CD4-positive, alpha-beta T cell (primary cell): ENCODE measurements around the gene MNX1. TPM values are rescaled to one million over a fixed set of nuclear protein-coding genes. Genes with fewer than 3 reads are reported as not detected.

ENCODE experiments used
- ATAC-seq: fragments of 200-7000 bp; cut with Tn5 transposase; one replicate; pipeline ENCODE4 v1.10.0; 2022; ENCODE audit warnings: mild to moderate bottlenecking; ENCODE audit not compliant: poor library complexity
- CTCF ChIA-PET: fragments of 350-600 bp; sonication (Branson Sonifier 250); formaldehyde crosslinking; loops from one replicate; lab custom pipeline; 2021; ENCODE audit warnings: antibody characterized with exemption, inconsistent platforms; lab: Charles Lee
- POLR2A ChIA-PET: fragments of 350-600 bp; sonication (Branson Sonifier 250); formaldehyde crosslinking; loops from one replicate; lab custom pipeline; 2021; ENCODE audit warnings: antibody characterized with exemption, inconsistent platforms; lab: Charles Lee
- DNase-seq, 14 experiments: peaks; one replicate each; pipeline ENCODE4 v3.0.0-alpha.2; 2013 to 2020; ENCODE audit warnings: mixed read lengths in 2 of 14
- H3K27ac ChIP-seq, 2 donors: one replicate each; pipeline versions ENCODE4 v1.5.1 to v1.7.0; 2013; ENCODE audit warnings: low read length in 2 of 2, low read depth in 1 of 2, mild to moderate bottlenecking in 1 of 2
- H3K27me3 ChIP-seq, 2 experiments: 1 replicate in 1 of 2; 2 replicates in 1 of 2; pipeline versions ENCODE4 v1.6.1 to v1.7.0; 2013; ENCODE audit warnings: low read length in 2 of 2, control low read depth in 1 of 2, mild to moderate bottlenecking in 1 of 2, moderate library complexity in 1 of 2; ENCODE audit not compliant: insufficient read depth in 2 of 2, control insufficient read depth in 1 of 2
- H3K36me3 ChIP-seq: one replicate; pipeline ENCODE4 v1.6.1; 2013; ENCODE audit warnings: low read length, control low read depth; ENCODE audit not compliant: insufficient read depth
- H3K4me1 ChIP-seq: one replicate; pipeline ENCODE4 v1.6.1; 2013; ENCODE audit warnings: low read length, control low read depth; ENCODE audit not compliant: insufficient read depth
- H3K4me3 ChIP-seq: one replicate; pipeline ENCODE4 v1.5.1; 2013; ENCODE audit warnings: mild to moderate bottlenecking, low read length, moderate library complexity
- H3K9me3 ChIP-seq, 2 experiments: 1 replicate in 1 of 2; 2 replicates in 1 of 2; pipeline versions ENCODE4 v1.6.1 to v1.7.0; 2013; ENCODE audit warnings: low read length in 2 of 2, mild to moderate bottlenecking in 2 of 2, control low read depth in 1 of 2, moderate library complexity in 1 of 2; ENCODE audit not compliant: control insufficient read depth in 1 of 2, insufficient read depth in 1 of 2
- H3K27ac Mint-ChIP-seq: one replicate; pipeline ENCODE4 v1.8.0; 2020; ENCODE audit warnings: mixed read lengths
- H3K27me3 Mint-ChIP-seq: one replicate; pipeline ENCODE4 v1.8.0; 2021; ENCODE audit warnings: mixed read lengths
- H3K36me3 Mint-ChIP-seq: one replicate; pipeline ENCODE4 v1.8.0; 2021; ENCODE audit warnings: low read depth, mixed read lengths
- H3K4me1 Mint-ChIP-seq: one replicate; pipeline ENCODE4 v1.8.0; 2021; ENCODE audit warnings: low read depth, mixed read lengths
- H3K4me3 Mint-ChIP-seq: one replicate; pipeline ENCODE4 v1.8.0; 2020; ENCODE audit warnings: mild to moderate bottlenecking, mixed read lengths
- H3K9me3 Mint-ChIP-seq: one replicate; pipeline ENCODE4 v1.8.0; 2020; ENCODE audit warnings: mixed read lengths
- CTCF ChIP-seq: fragments of 200-600 bp; IDR thresholded peaks from one replicate; pipeline ENCODE4 v1.8.0; 2022; ENCODE audit warnings: antibody characterized with exemption, mild to moderate bottlenecking
- intact Hi-C, 2 experiments: fragments of 100-400 bp; cut with DNase I in 1 of 2; cut with micrococcal nuclease in 1 of 2; formaldehyde crosslinking; loops; one replicate each; pipeline versions ENCODE4 v1.15.1 to v1.9.0; 2023 to 2025; cut with DNase I, micrococcal nuclease
- total RNA-seq, 174 experiments: library from RNA in 2 of 174; stranded (reverse) in 2 of 174; gene quantifications; one replicate each; pipeline ENCODE4 v1.2.3 and lab custom pipeline; 2021 to 2026

Gene MNX1
- total RNA-seq, 2 experiments from 2014 or later, result 0.14 TPM; not detected in 1

GRCh38 chr7:156963472-156963871 lies 47.0 kb downstream of the MNX1 start:
- peaks cover 97% of the 10 kb centered on the region for H3K36me3 Mint-ChIP-seq
- Histone ChIP-seq H3K4me3 (no peak overlapping the region), H3K27ac (no peak overlapping the region), H3K27me3 (no peaks in the 10 kb centered on the region), H3K4me1 (no peaks in the 10 kb centered on the region), H3K9me3 (no peaks in the 10 kb centered on the region), H3K36me3 (peaks cover 90% of the 10 kb centered on the region)
- CTCF ChIA-PET, result no interaction called here
- TF ChIP-seq CTCF, result no peak
- H3K27me3 Mint-ChIP-seq, result no peaks in the 10 kb centered on the region
- ATAC-seq, result no peak
- DNase-seq, result no peak
- intact Hi-C loops, result no loop called here
- POLR2A ChIA-PET, result no interaction called here
- H3K9me3 Mint-ChIP-seq, result no peaks in the 10 kb centered on the region
- H3K4me1 Mint-ChIP-seq, result no peaks in the 10 kb centered on the region
- no peak overlapping the region for H3K4me3 Mint-ChIP-seq
- H3K27ac Mint-ChIP-seq, result no peak overlapping the region

DNA sequence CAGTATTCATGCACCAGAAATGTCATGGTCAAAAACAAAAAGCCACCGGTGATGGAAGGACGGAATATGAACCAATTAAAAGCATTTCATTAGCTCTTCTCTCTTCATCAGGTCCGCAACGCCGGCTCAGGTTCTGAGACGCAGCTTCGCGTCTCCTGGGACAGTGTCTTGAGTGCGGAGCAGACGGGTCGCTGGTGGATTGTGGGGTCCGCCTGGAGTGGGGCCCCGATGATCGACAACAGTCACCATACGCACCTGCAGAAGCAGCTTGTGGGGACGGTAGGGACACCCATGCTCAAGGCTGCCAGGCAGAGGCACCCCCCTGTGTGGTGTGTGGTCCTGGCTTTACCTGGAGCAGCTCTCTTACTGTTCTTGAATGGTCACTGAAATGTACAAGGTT lies 47.6 kb downstream of the MNX1 start:
- no peak for TF ChIP-seq CTCF
- Histone ChIP-seq H3K4me1 (no peaks in the 10 kb centered on the region), H3K36me3 (peaks cover 91% of the 10 kb centered on the region), H3K4me3 (no peak overlapping the region), H3K27ac (no peak overlapping the region), H3K9me3 (no peaks in the 10 kb centered on the region), H3K27me3 (no peaks in the 10 kb centered on the region)
- intact Hi-C loops, result no loop called here
- Mint-ChIP-seq H3K36me3 (peaks cover 97% of the 10 kb centered on the region), H3K9me3 (no peaks in the 10 kb centered on the region), H3K4me3 (no peak overlapping the region), H3K4me1 (no peaks in the 10 kb centered on the region), H3K27me3 (no peaks in the 10 kb centered on the region), H3K27ac (no peak overlapping the region)
- ChIA-PET CTCF (no interaction called here), POLR2A (no interaction called here)
- DNase-seq (no peak), ATAC-seq (no peak)

GRCh38 chr7:156962145-156962544 lies 48.3 kb downstream of the MNX1 start:
- intact Hi-C loops, result no loop called here
- no peaks in the 10 kb centered on the region for H3K27me3 Mint-ChIP-seq
- no peak for DNase-seq
- no peak overlapping the region for H3K27ac Mint-ChIP-seq
- Histone ChIP-seq H3K27me3 (no peaks in the 10 kb centered on the region), H3K36me3 (peaks cover 90% of the 10 kb centered on the region), H3K4me1 (no peaks in the 10 kb centered on the region), H3K9me3 (no peaks in the 10 kb centered on the region), H3K27ac (no peak overlapping the region), H3K4me3 (no peak overlapping the region)
- ChIA-PET POLR2A (no interaction called here), CTCF (no interaction called here)
- no peak overlapping the region for H3K4me3 Mint-ChIP-seq
- no peak for ATAC-seq
- H3K4me1 Mint-ChIP-seq, result no peaks in the 10 kb centered on the region
- H3K36me3 Mint-ChIP-seq, result peaks cover 93% of the 10 kb centered on the region
- no peaks in the 10 kb centered on the region for H3K9me3 Mint-ChIP-seq
- TF ChIP-seq CTCF, result no peak
